ENCODE results near the gene ZNF117.
"Not testable (repeated sequence)": the region's sequence is repeated elsewhere in the genome, so short reads cannot be mapped to it uniquely, and the experiment has no call there.

ZNF117 gene

GRCh38 chr7:64993901-64994300, 3.1 kb upstream of the ZNF117 start:
- no peak for DNase-seq

DNA sequence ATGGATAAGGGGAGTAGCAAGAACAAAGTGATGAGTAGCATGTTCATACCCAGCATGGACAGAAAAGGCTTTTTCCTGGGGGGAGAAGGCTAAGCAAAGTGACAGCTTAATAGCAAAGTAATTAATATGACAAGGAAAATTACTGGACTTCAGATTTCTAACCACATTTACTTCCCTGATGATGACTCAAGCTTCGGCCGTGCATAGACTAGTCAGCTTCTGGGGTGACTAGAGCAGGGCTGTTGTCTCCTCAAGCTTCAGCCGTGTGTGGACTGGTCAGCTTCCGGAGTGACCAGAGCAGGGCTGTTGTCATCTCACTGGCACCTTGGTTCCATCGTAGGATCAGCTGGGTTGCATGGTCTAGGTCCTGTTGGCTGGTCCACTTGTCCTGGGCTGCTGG, 2.1 kb upstream of the ZNF117 start:
- no peak for DNase-seq

- no peak for DNase-seq
Observed at GRCh38 chr7:64990216-64990615, 620 bp downstream of the ZNF117 start.

DNA sequence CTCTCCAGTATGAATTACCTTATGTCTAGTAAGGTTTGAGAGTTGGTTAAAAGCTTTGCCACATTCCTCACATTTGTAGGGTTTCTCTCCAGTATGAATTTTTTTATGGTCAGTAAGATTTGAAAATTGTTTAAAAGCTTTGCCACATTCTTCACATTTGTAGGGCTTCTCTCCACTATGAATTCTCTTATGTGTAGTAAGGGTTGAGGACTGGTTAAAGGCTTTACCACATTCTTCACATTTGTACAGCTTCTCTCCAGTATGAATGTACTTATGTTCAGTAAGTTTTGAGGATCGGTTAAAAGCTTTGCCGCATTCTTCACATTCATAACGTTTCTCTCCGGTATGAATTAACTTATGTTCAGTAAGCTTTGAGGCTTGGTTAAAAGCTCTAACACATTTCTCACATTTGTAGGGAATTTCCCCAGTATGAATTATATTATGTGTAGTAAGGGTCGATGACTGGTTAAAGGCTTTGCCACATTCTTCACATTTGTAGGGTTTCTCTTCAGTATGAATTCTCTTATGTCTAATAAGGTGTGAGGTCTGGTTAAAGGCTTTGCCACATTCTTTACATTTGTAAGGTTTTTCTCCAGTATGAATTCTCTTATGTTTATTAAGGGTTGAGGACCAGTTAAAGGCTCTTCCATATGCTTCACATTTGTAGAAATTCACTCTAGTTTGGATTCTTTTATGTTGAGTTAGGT, 12.2 kb downstream of the ZNF117 start:
- no peak for DNase-seq

GRCh38 chr7:64965594-64965993, 25.2 kb downstream of the ZNF117 start:
- no peak for DNase-seq

- DNase-seq, result no peak
Observed at GRCh38 chr7:64959072-64959747, 31.6 kb downstream of the ZNF117 start.

DNA sequence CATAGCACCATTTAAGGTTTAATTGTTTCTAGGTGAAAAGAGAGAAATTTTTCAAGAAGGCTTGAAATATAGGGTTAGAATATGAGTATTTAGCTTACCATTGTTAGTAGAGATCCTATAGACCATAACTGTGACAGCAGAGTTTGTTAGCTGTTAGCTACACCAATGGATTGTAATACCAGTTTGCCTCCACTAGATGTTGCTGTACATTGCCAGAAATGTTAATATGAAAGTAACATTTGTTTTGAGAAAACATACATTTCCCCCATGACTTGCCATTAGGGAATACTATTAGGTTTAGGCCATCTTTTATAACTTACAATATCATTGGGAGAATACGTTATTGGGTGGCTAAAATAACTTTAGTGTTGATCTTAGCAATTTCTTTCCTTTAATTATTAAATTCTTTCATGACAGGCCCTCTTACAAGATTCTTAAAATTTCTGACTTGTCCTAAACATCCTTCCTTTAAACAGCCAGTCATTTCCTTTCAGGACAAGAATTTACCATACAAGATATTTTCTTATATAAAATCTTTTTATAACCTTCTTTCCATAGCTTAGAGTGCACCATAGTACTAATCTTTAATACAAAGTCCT, 39.5 kb downstream of the ZNF117 start:
- DNase-seq, result peak; percentile 37

DNA sequence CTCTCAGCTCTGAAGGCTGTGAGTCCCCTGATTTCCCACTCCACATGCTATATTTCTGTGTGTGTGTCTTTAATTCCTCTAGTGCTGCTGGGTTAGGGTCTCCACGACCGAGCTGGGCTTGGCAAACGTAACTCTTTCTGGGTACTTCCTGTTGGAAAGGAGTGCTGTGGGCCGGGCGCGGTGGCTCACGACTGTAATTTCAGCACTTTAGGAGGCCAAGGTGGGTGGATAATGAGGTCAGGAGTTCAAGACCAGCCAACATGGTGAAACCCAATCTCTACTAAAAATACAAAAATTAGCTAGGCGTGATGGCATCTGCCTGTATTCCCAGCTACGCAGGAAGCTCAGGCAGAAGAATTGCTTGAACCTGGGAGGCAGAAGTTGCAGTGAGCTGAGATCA, 40.2 kb downstream of the ZNF117 start:
- DNase-seq, result not testable (repeated sequence)

DNA sequence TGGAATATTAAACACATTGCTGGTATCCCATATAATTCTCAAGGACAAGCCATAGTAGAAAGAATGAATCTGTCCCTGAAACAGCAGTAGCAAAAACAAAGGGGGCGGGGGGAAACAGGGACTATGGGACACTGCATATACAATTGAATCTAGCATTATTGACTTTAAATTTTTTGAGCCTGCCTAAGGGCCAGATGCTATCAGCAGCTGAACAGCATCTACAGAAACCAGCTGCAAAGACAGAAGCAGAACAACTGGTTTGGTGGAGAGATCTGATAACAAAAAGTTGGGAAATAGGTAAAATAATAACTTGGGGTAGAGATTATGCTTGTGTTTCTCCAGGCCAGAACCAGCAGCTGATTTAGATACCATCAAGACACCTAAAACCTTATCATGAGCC, 42.1 kb downstream of the ZNF117 start:
- not testable (repeated sequence) for DNase-seq

DNA sequence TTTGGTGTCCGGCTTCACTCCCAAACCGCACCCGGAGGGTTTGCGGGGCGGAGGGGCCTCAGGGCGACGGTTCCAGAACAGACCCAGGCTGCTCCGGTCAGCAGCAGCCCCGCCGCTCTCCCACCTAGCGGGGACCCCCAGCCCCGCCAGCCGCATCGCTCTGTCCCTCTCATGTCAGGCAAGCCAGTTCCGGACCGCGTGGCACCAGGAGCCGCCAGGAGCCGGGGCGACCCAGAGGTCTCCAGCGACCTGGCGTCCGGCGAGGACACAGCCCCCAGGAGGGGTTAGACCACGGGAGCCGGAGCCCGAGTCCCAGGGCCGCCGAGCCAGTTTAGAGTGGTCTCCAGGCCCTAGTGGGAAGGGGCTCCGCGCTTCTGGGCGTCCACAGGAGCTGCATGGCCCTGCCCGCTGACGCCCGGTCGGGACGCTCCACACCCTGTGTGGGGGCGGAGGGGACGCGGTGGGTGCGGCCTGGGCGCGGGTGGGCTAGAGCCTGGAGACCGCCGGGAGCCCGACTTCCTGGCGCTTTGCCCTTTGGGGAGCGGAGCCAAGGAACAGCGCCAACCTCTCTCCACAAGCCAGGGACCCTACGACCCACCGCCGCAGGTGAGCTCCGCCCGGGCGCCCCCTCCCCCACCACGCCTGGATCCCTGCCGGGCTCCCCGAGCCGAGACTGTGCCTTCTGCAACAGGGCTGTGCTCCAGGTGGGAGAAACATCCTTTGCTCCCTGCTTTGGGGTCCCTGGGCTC, 43.4 kb downstream of the ZNF117 start:
- no peak for DNase-seq

GRCh38 chr7:64946772-64947171, 44.1 kb downstream of the ZNF117 start:
- DNase-seq, result no peak

DNA sequence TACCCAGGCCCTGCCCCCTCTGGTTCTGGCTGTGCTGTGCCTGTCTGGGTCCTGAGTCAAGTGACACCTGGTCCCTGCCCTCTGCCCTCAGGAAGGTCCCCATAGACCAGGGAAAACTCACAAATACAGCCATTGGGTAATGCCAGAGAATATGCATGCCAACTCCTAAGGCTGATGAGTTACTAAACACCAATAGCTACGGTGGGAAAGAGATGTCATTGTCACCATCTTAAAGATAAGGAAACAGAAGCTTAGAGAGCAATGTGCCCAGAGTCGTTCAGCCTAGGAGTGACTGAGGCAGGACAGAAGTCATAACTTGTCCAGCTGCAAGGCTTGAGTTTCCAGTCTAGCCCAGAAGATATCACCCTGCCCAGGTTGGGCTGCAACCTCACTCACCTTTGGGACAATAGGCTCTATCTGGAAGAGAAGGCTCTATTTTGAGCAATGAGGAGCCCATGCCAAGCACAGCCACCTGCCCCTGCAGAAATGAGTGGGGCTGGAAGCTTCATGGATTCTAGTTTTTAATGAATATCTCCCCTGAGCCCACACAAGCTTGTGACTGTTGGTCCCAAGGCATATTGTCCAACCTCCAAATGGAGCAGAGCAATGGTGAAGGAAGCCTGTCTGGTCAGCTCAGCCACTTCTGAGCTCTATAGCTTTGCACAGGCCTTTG, 45.2 kb downstream of the ZNF117 start:
- DNase-seq, result no peak

- DNase-seq, result not testable (repeated sequence)
Observed at GRCh38 chr7:64944667-64945502, 46.0 kb downstream of the ZNF117 start.

GRCh38 chr7:64940021-64940420, 50.8 kb downstream of the ZNF117 start:
- not testable (repeated sequence) for DNase-seq

- no peak for DNase-seq
Observed at GRCh38 chr7:64938540-64938939, 52.3 kb downstream of the ZNF117 start.

- no peak for DNase-seq
Observed at GRCh38 chr7:64934478-64934877, 56.4 kb downstream of the ZNF117 start.

- not testable (repeated sequence) for DNase-seq
Observed at GRCh38 chr7:64928252-64929187, 62.3 kb downstream of the ZNF117 start.

Data from fibroblast of skin of right biceps (primary cell).